ENCODE measurements around the gene SORCS2.

DNA sequence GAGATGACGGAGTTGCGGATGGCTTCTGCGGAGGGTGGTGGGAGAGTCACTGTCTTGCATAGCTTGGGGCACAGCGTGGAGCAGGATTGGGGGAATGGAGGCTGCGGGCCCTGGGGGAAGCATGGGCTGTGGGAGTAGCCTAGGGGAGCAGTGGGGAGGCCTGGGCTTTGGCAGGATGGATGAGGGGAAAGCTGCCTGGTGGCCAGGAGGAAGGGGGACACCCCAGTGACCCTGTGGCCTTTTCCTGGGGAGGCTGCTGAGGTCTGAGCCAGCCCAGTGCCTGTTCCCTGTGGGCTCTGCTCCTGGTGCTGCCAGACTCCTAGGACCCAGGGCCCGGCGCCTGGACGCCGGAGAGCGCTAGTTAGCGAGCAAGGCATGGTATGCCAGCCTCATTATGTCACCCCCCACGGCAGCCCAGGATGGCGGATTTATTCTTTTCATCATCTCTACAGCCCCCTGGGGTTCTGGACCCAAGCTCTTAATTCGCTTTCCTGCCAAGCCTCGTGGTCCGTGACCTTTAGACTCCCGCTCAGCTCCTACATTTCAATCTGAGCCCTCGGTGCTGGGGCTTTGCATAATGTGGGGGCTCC is 39.8 kb downstream of the SORCS2 start:
- TF ChIP-seq POLR2A (IDR thresholded peaks at IDR 0.05) = no peak
- TF ChIP-seq, protein P1, sequence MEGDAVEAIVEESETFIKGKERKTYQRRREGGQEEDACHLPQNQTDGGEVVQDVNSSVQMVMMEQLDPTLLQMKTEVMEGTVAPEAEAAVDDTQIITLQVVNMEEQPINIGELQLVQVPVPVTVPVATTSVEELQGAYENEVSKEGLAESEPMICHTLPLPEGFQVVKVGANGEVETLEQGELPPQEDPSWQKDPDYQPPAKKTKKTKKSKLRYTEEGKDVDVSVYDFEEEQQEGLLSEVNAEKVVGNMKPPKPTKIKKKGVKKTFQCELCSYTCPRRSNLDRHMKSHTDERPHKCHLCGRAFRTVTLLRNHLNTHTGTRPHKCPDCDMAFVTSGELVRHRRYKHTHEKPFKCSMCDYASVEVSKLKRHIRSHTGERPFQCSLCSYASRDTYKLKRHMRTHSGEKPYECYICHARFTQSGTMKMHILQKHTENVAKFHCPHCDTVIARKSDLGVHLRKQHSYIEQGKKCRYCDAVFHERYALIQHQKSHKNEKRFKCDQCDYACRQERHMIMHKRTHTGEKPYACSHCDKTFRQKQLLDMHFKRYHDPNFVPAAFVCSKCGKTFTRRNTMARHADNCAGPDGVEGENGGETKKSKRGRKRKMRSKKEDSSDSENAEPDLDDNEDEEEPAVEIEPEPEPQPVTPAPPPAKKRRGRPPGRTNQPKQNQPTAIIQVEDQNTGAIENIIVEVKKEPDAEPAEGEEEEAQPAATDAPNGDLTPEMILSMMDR (IDR thresholded peaks at IDR 0.05) = no peak

All from breast epithelium (tissue), 3 donors.